Measurements from ENCODE around the gene SLC5A7. TPM values are rescaled to one million over a fixed set of nuclear protein-coding genes. Genes with fewer than 3 reads are reported as not detected.

The SLC5A7 gene
- total RNA-seq, 4 donors from 2014 or later, result 1.1 to 3.0 (median 1.8) TPM

GRCh38 chr2:108026092-108026794 is 39.9 kb downstream of the SLC5A7 start:
- Histone ChIP-seq H3K36me3 (no peaks in the 10 kb centered on the region), H3K4me1 (no peaks in the 10 kb centered on the region), H3K4me3 (no peak overlapping the region), H3K27ac (replicated peaks in 1 of 4) (no peak overlapping the region), H3K9me3 (no peaks in the 10 kb centered on the region), H3K27me3 (no peaks in the 10 kb centered on the region)
- TF ChIP-seq CTCF (IDR thresholded peaks at IDR 0.05), result no peak
- TF ChIP-seq POLR2AphosphoS5 (IDR thresholded peaks at IDR 0.05), result no peak
- TF ChIP-seq POLR2A (IDR thresholded peaks at IDR 0.05; ENCODE audit: low read depth), result no peak
- no peak for TF ChIP-seq EP300 (IDR thresholded peaks at IDR 0.05)
- WGBS, result 94% methylated on average over 1 of the region's 1 CpG
- intact Hi-C loops (cut with DNase I), result no loop called here
- no peak for DNase-seq (ENCODE audit: extremely low spot score)

GRCh38 chr2:108029496-108029895 is 43.2 kb downstream of the SLC5A7 start:
- Histone ChIP-seq H3K27me3 (no peaks in the 10 kb centered on the region), H3K4me3 (no peak overlapping the region), H3K4me1 (no peaks in the 10 kb centered on the region), H3K9me3 (peaks cover 0 to 5% (median 0%) of the 10 kb centered on the region in 4 donors), H3K36me3 (no peaks in the 10 kb centered on the region), H3K27ac (replicated peaks in 1 of 4) (no peak overlapping the region)
- WGBS, result 85% methylated on average over 2 of the region's 2 CpGs
- DNase-seq (ENCODE audit: extremely low spot score), result no peak
- intact Hi-C loops (cut with DNase I), result no loop called here
- no peak for TF ChIP-seq POLR2A (IDR thresholded peaks at IDR 0.05; ENCODE audit: low read depth)
- no peak for TF ChIP-seq EP300 (IDR thresholded peaks at IDR 0.05)
- TF ChIP-seq CTCF (IDR thresholded peaks at IDR 0.05), result no peak
- TF ChIP-seq POLR2AphosphoS5 (IDR thresholded peaks at IDR 0.05), result no peak

- no peak overlapping the region for H3K4me3 ChIP-seq
- no peak overlapping the region for H3K27ac ChIP-seq (replicated peaks in 1 of 4)
- peaks cover 0 to 5% (median 0%) of the 10 kb centered on the region in 4 donors for H3K9me3 ChIP-seq
- DNase-seq (ENCODE audit: extremely low spot score), result no peak
- no peaks in the 10 kb centered on the region for H3K27me3 ChIP-seq
- intact Hi-C loops (cut with DNase I), result no loop called here
- H3K4me1 ChIP-seq, result no peaks in the 10 kb centered on the region
- no peaks in the 10 kb centered on the region for H3K36me3 ChIP-seq
- TF ChIP-seq POLR2AphosphoS5 (IDR thresholded peaks at IDR 0.05), result no peak
- no peak for TF ChIP-seq CTCF (IDR thresholded peaks at IDR 0.05)
- no peak for TF ChIP-seq POLR2A (IDR thresholded peaks at IDR 0.05; ENCODE audit: low read depth)
- 52% methylated on average over 2 of the region's 2 CpGs for WGBS
These were observed 43.6 kb downstream of the SLC5A7 start for GRCh38 chr2:108029912-108030311.

GRCh38 chr2:108031471-108031941 is 45.2 kb downstream of the SLC5A7 start:
- Histone ChIP-seq H3K4me1 (no peaks in the 10 kb centered on the region), H3K4me3 (no peak overlapping the region), H3K9me3 (peaks cover 0 to 5% (median 0%) of the 10 kb centered on the region in 4 donors), H3K27ac (replicated peaks in 1 of 4) (no peak overlapping the region), H3K27me3 (no peaks in the 10 kb centered on the region), H3K36me3 (no peaks in the 10 kb centered on the region)
- TF ChIP-seq POLR2A (IDR thresholded peaks at IDR 0.05; ENCODE audit: low read depth), result no peak
- 100% methylated on average over 8 of the region's 23 CpGs for WGBS
- no peak for DNase-seq (ENCODE audit: extremely low spot score)
- intact Hi-C loops (cut with DNase I), result no loop called here

GRCh38 chr2:108034843-108035242 is 48.5 kb downstream of the SLC5A7 start:
- TF ChIP-seq CTCF (IDR thresholded peaks at IDR 0.05) (no peak), EP300 (IDR thresholded peaks at IDR 0.05) (no peak), POLR2A (IDR thresholded peaks at IDR 0.05; ENCODE audit: low read depth) (no peak), POLR2AphosphoS5 (IDR thresholded peaks at IDR 0.05) (no peak)
- H3K27ac ChIP-seq (replicated peaks in 1 of 4), result no peak overlapping the region
- H3K4me3 ChIP-seq, result no peak overlapping the region
- no peaks in the 10 kb centered on the region for H3K4me1 ChIP-seq
- H3K27me3 ChIP-seq, result no peaks in the 10 kb centered on the region
- intact Hi-C loops (cut with DNase I), result no loop called here
- H3K9me3 ChIP-seq, result peaks cover 0 to 5% (median 0%) of the 10 kb centered on the region in 4 donors
- no peaks in the 10 kb centered on the region for H3K36me3 ChIP-seq
- no peak for DNase-seq (ENCODE audit: extremely low spot score)

Data from esophagus muscularis mucosa (tissue), 4 donors.